Hepatocyte (in vitro differentiated cells): ENCODE data around the gene AGAP1.

Experiments used
- CTCF ChIP-seq: fragments of 200-600 bp; sonication (generic); IDR thresholded peaks from 2 replicates; pipeline ENCODE4 v1.5.1; 2016; ENCODE audit warnings: antibody characterized with exemption, mild to moderate bottlenecking; ENCODE audit not compliant: poor library complexity
- EZH2 ChIP-seq: fragments of 200-600 bp; sonication (generic); IDR thresholded peaks from 2 replicates; pipeline ENCODE4 v1.6.1; 2016; ENCODE audit warnings: antibody characterized with exemption, mild to moderate bottlenecking, borderline replicate concordance

GRCh38 chr2:236169741-236170589, 676.1 kb downstream of the AGAP1 start:
- TF ChIP-seq CTCF (no peak), EZH2 (peak; percentile 39)
